Activated T-helper 1 cell treated with anti-CD3 and anti-CD28 coated beads, Interleukin-12 subunit alpha, Interleukin-12 subunit beta, Interleukin-2, Interleukin-4 antibody, amounts not matched to agents 30 ng/mL and 10 ng/mL and 1 ng/mL, durations not matched to agents 14 hours and 24 hours and 36 hours (primary cell): Measurements from ENCODE around the gene ZC3H15. TPM values are rescaled to one million over a fixed set of nuclear protein-coding genes. Genes with fewer than 3 reads are reported as not detected.
"Not testable (repeated sequence)": the region's sequence is repeated elsewhere in the genome, so short reads cannot be mapped to it uniquely, and the experiment has no call there.

Source experiments
- DNase-seq: peaks from one replicate; pipeline ENCODE4 v3.0.0; 2021; ENCODE audit warnings: low spot score
- H3K27ac Mint-ChIP-seq: one replicate; pipeline ENCODE4 v1.8.0; 2021; ENCODE audit warnings: mild to moderate bottlenecking, mixed read lengths
- H3K27me3 Mint-ChIP-seq: one replicate; pipeline ENCODE4 v1.8.0; 2022; ENCODE audit warnings: mild to moderate bottlenecking, moderate library complexity, mixed read lengths; ENCODE audit not compliant: insufficient read depth
- H3K36me3 Mint-ChIP-seq: one replicate; pipeline ENCODE4 v1.8.0; 2021; ENCODE audit warnings: low read depth, mixed read lengths
- H3K4me1 Mint-ChIP-seq: one replicate; pipeline ENCODE4 v1.8.0; 2021; ENCODE audit warnings: low read depth, mixed read lengths
- H3K4me3 Mint-ChIP-seq: one replicate; pipeline ENCODE4 v1.8.0; 2021; ENCODE audit warnings: mild to moderate bottlenecking, moderate library complexity, mixed read lengths
- H3K9me3 Mint-ChIP-seq: one replicate; pipeline ENCODE4 v1.8.0; 2021; ENCODE audit warnings: mixed read lengths
- intact Hi-C: fragments of 100-400 bp; cut with micrococcal nuclease; formaldehyde crosslinking; loops from one replicate; pipeline ENCODE4 v1.15.1; 2024
- total RNA-seq: library from RNA; stranded (reverse); gene quantifications from 2 replicates; pipeline ENCODE4 v1.2.3, GENCODE V29; 2022

The ZC3H15 gene
- 107 and 111 TPM in 2 replicates for total RNA-seq

- intact Hi-C loops = loop anchor here (1.0 to 10.0 kb wide), 5 partner anchors 19 to 1099 kb away; partner anchors contain the start of gene FAM171B
- Mint-ChIP-seq H3K4me1 (peaks cover 61% of the 10 kb centered on the region), H3K9me3 (no peaks in the 10 kb centered on the region), H3K36me3 (peaks cover 20% of the 10 kb centered on the region), H3K4me3 (peak within 1 kb of the TSS; percentile 98), H3K27me3 (no peaks in the 10 kb centered on the region), H3K27ac (peak within 1 kb of the TSS; percentile 98)
- DNase-seq = peak; percentile 96
These were observed at the start of gene ZC3H15 for GRCh38 chr2:186485871-186486650. Gene ZC3H15 (plus strand): TSS chr2:186486260. CDS start chr2:186486383, 123 bp downstream.

- Mint-ChIP-seq H3K27me3 (no peaks in the 10 kb centered on the region), H3K4me3 (no peak overlapping the region), H3K4me1 (no peaks in the 10 kb centered on the region), H3K27ac (no peak overlapping the region), H3K9me3 (peaks cover 8% of the 10 kb centered on the region), H3K36me3 (no peaks in the 10 kb centered on the region)
- no peak for DNase-seq
- intact Hi-C loops = no loop called here
These were observed 48.3 kb upstream of the ZC3H15 start for GRCh38 chr2:186437719-186438118.

DNA sequence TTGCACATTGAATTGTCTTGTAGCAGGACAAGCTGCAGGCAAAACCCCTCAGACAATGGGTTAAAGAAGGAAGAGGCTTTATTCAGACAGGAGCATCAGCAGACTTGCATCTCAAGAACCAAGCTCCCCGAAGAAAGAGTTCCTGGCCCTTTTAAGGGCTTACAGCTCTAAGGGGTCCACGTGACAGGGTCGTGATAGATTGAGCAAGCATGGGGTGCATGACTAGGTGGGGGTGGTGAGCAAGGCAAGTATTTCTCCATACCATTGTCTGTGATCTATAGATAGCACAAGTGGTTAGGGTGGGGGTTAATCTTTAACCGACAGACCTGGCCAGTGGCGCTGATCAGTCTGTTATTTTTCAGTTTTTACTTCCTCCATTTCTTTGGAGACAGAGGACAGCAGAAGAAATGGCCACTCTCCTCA is 46.4 kb upstream of the ZC3H15 start:
- H3K9me3 Mint-ChIP-seq, DNase-seq, H3K4me1 Mint-ChIP-seq, H3K27me3 Mint-ChIP-seq, H3K36me3 Mint-ChIP-seq, H3K4me3 Mint-ChIP-seq, intact Hi-C loops, H3K27ac Mint-ChIP-seq: not testable (repeated sequence)

- DNase-seq = no peak
- intact Hi-C loops = no loop called here
- H3K4me1 Mint-ChIP-seq = no peaks in the 10 kb centered on the region
- H3K9me3 Mint-ChIP-seq = peaks cover 8% of the 10 kb centered on the region
- H3K27me3 Mint-ChIP-seq = no peaks in the 10 kb centered on the region
- no peak overlapping the region for H3K4me3 Mint-ChIP-seq
- H3K27ac Mint-ChIP-seq = no peak overlapping the region
- H3K36me3 Mint-ChIP-seq = no peaks in the 10 kb centered on the region
These were observed 45.6 kb upstream of the ZC3H15 start for GRCh38 chr2:186440506-186440905.

DNA sequence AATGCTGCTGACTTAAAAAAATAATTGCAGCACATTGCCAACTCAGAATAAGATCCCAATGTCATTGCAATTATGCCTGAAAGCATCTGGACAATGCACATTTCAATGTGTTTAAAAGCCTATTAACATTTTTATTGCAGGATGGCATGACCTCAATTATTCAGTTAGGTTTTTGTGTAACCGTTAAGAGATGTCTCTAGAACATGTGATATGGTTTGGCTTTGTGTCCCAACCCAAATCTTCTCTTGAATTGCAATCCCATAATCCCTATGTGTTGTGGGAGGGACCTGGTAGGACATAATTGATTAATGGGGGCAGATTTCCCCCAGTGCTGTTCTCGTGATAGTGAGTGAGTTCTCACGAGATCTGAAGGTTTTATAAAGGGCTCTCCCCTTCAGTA is 43.2 kb upstream of the ZC3H15 start:
- no peaks in the 10 kb centered on the region for H3K27me3 Mint-ChIP-seq
- intact Hi-C loops = no loop called here
- H3K4me3 Mint-ChIP-seq = no peak overlapping the region
- H3K36me3 Mint-ChIP-seq = no peaks in the 10 kb centered on the region
- peaks cover 8% of the 10 kb centered on the region for H3K9me3 Mint-ChIP-seq
- no peak overlapping the region for H3K27ac Mint-ChIP-seq
- H3K4me1 Mint-ChIP-seq = no peaks in the 10 kb centered on the region
- no peak for DNase-seq

GRCh38 chr2:186443851-186444250 is 42.2 kb upstream of the ZC3H15 start:
- Mint-ChIP-seq H3K4me3 (no peak overlapping the region), H3K4me1 (no peaks in the 10 kb centered on the region), H3K9me3 (peaks cover 6% of the 10 kb centered on the region), H3K27ac (no peak overlapping the region), H3K36me3 (no peaks in the 10 kb centered on the region), H3K27me3 (no peaks in the 10 kb centered on the region)
- no peak for DNase-seq
- intact Hi-C loops = no loop called here

- H3K4me1 Mint-ChIP-seq = no peaks in the 10 kb centered on the region
- H3K36me3 Mint-ChIP-seq = no peaks in the 10 kb centered on the region
- H3K9me3 Mint-ChIP-seq = no peaks in the 10 kb centered on the region
- intact Hi-C loops = no loop called here
- no peak for DNase-seq
- no peaks in the 10 kb centered on the region for H3K27me3 Mint-ChIP-seq
- H3K4me3 Mint-ChIP-seq = no peak overlapping the region
- H3K27ac Mint-ChIP-seq = no peak overlapping the region
These were observed 40.6 kb upstream of the ZC3H15 start for GRCh38 chr2:186445506-186445905.

- H3K27me3 Mint-ChIP-seq = no peaks in the 10 kb centered on the region
- H3K4me1 Mint-ChIP-seq = no peaks in the 10 kb centered on the region
- no peaks in the 10 kb centered on the region for H3K9me3 Mint-ChIP-seq
- peaks cover 2% of the 10 kb centered on the region for H3K36me3 Mint-ChIP-seq
- intact Hi-C loops = no loop called here
- no peak for DNase-seq
- no peak overlapping the region for H3K27ac Mint-ChIP-seq
- no peak overlapping the region for H3K4me3 Mint-ChIP-seq
These were observed 30.4 kb upstream of the ZC3H15 start for GRCh38 chr2:186455613-186456012.

GRCh38 chr2:186456941-186457340 is 29.1 kb upstream of the ZC3H15 start:
- Mint-ChIP-seq H3K4me3 (no peak overlapping the region), H3K27ac (no peak overlapping the region), H3K27me3 (no peaks in the 10 kb centered on the region), H3K36me3 (peaks cover 2% of the 10 kb centered on the region), H3K9me3 (no peaks in the 10 kb centered on the region), H3K4me1 (no peaks in the 10 kb centered on the region)
- DNase-seq = no peak
- intact Hi-C loops = no loop called here

- Mint-ChIP-seq H3K9me3 (no peaks in the 10 kb centered on the region), H3K27ac (no peak overlapping the region), H3K36me3 (peaks cover 2% of the 10 kb centered on the region), H3K4me1 (no peaks in the 10 kb centered on the region), H3K27me3 (no peaks in the 10 kb centered on the region), H3K4me3 (no peak overlapping the region)
- DNase-seq = no peak
- intact Hi-C loops = no loop called here
These were observed 28.2 kb upstream of the ZC3H15 start for GRCh38 chr2:186457908-186458307.

DNA sequence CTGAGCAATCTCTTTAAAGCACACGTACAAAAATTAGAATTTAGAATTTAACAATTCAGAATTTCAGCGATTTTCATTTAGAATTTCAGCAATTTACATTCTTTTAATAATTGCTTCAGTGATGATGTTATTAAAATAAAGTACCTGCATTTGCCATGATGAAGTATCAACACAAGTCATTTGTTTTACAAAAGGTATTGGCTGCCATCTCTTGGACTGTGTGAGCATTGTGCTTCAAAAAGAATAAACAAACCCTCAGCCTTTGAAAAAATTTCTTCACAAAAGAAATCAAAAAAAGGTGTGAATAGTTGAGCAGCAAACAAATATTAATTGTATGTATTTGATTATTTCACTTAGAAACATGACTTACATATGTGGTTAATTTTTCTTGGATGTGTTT is 27.1 kb upstream of the ZC3H15 start:
- H3K4me1 Mint-ChIP-seq = no peaks in the 10 kb centered on the region
- H3K4me3 Mint-ChIP-seq = no peak overlapping the region
- H3K36me3 Mint-ChIP-seq = peaks cover 2% of the 10 kb centered on the region
- DNase-seq = no peak
- H3K9me3 Mint-ChIP-seq = no peaks in the 10 kb centered on the region
- no peak overlapping the region for H3K27ac Mint-ChIP-seq
- no peaks in the 10 kb centered on the region for H3K27me3 Mint-ChIP-seq
- intact Hi-C loops = no loop called here

DNA sequence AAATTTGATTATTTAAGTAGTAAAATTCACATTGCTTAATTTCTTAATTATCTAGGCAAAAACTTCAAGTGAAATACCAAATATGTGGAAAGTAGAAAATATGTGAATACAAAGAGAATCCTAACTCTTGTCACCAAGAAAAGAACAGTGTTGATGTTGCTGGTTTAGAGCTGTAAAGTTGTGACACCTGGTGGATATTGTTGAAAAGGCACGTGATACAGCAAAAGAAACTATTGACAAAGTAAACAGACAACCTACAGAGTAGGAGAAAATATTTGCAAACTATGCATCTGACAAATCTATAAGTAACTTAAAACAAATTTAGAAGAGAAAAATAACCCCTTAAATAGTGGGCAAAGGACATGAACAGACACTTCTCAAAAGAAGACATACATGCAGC is 25.6 kb upstream of the ZC3H15 start:
- no peak overlapping the region for H3K27ac Mint-ChIP-seq
- no peaks in the 10 kb centered on the region for H3K4me1 Mint-ChIP-seq
- H3K9me3 Mint-ChIP-seq = no peaks in the 10 kb centered on the region
- DNase-seq = no peak
- intact Hi-C loops = no loop called here
- H3K4me3 Mint-ChIP-seq = no peak overlapping the region
- no peaks in the 10 kb centered on the region for H3K36me3 Mint-ChIP-seq
- H3K27me3 Mint-ChIP-seq = no peaks in the 10 kb centered on the region

DNA sequence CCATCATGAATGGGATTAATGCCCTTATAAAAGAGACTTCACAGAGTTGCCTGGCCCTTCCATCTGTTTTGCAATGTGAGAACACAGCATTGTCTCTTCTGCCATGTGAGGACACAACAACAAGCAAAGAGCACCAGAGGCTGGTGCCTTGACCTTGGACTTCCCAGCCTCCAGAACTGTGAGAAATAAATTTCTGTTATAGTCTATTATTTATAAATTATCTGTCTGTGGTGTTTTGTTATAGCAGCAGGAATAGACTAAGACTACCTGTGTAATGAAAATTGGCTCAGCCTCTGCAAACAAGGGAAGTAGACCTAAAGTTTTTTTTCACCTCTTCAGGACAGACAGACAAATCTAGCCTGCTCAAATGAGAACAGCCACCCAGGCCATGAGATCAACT is 19.3 kb upstream of the ZC3H15 start:
- intact Hi-C loops = no loop called here
- H3K4me3 Mint-ChIP-seq = no peak overlapping the region

GRCh38 chr2:186467421-186467820 is 18.6 kb upstream of the ZC3H15 start:
- H3K9me3 Mint-ChIP-seq = peaks cover 11% of the 10 kb centered on the region
- no peaks in the 10 kb centered on the region for H3K4me1 Mint-ChIP-seq
- H3K36me3 Mint-ChIP-seq = no peaks in the 10 kb centered on the region
- intact Hi-C loops = no loop called here
- no peak for DNase-seq
- H3K4me3 Mint-ChIP-seq = no peak overlapping the region
- peaks cover 1% of the 10 kb centered on the region for H3K27me3 Mint-ChIP-seq
- H3K27ac Mint-ChIP-seq = no peak overlapping the region

More for the DNA sequence above, 19.3 kb upstream of the ZC3H15 start:
- DNase-seq = no peak
- Mint-ChIP-seq H3K27me3 (no peaks in the 10 kb centered on the region), H3K9me3 (peaks cover 6% of the 10 kb centered on the region), H3K36me3 (no peaks in the 10 kb centered on the region), H3K4me1 (no peaks in the 10 kb centered on the region), H3K27ac (no peak overlapping the region)
